Endothelial cell of umbilical vein (primary cell): ENCODE measurements around the gene CDC16. TPM values are rescaled to one million over a fixed set of nuclear protein-coding genes. Genes with fewer than 3 reads are reported as not detected.

Experiments used
- BruUV-seq: library from RNA; stranded (reverse); fragments of 400-500 nt; replicated peaks from 2 replicates; lab custom pipeline; 2021; lab: Mats Ljungman, UMichigan
- CTCF ChIA-PET: fragments of 300-600, 350-600 bp; sonication (Branson Sonifier 250); formaldehyde crosslinking; loops from one replicate; lab custom pipeline; 2021; ENCODE audit warnings: antibody characterized with exemption, inconsistent platforms; lab: Charles Lee
- POLR2A ChIA-PET: fragments of 300-600, 350-600 bp; sonication (Branson Sonifier 250); formaldehyde crosslinking; loops from one replicate; lab custom pipeline; 2021; ENCODE audit warnings: antibody characterized with exemption, inconsistent platforms; lab: Charles Lee
- DNase-seq: peaks from one replicate; pipeline ENCODE4 v3.0.0-alpha.2; 2011; ENCODE audit warnings: low read depth, low spot score
- FAIRE-seq: peaks from 2 replicates; lab custom pipeline; 2011; peaks lifted over from hg19 to GRCh38; lab: Jason Lieb, UNC
- H2AFZ ChIP-seq: 2 replicates; pipeline ENCODE4 v1.6.0; 2012; ENCODE audit warnings: low read depth, low read length, control low read depth, inconsistent platforms
- H3K27ac ChIP-seq: 2 replicates; pipeline ENCODE4 v1.5.1; 2011; ENCODE audit warnings: low read depth, mild to moderate bottlenecking, control low read depth, low read length, moderate library complexity; ENCODE audit not compliant: insufficient read depth
- H3K27me3 ChIP-seq, 2 experiments: 2 replicates each; pipeline versions ENCODE4 v1.6.0 to v1.6.1; 2011; ENCODE audit warnings: low read length in 2 of 2, mixed read lengths in 1 of 2; ENCODE audit not compliant: control insufficient read depth in 2 of 2, insufficient read depth in 2 of 2
- H3K36me3 ChIP-seq, 2 experiments: 2 replicates in 1 of 2; 3 replicates in 1 of 2; pipeline ENCODE4 v1.5.1; 2011; ENCODE audit warnings: low read length in 2 of 2, mild to moderate bottlenecking in 1 of 2, moderate library complexity in 1 of 2; ENCODE audit not compliant: control insufficient read depth in 2 of 2, insufficient read depth in 2 of 2; ENCODE audit errors: extremely low read depth in 1 of 2
- H3K4me1 ChIP-seq: 3 replicates; pipeline ENCODE4 v1.5.1; 2011; ENCODE audit warnings: mild to moderate bottlenecking, low read length; ENCODE audit not compliant: control insufficient read depth, insufficient read depth; ENCODE audit errors: extremely low read depth
- H3K4me2 ChIP-seq: 2 replicates; pipeline ENCODE4 v1.6.1; 2011; ENCODE audit warnings: low read length, control low read depth, mixed read lengths; ENCODE audit not compliant: insufficient read depth
- H3K4me3 ChIP-seq, 3 experiments: fragments of 200-600 bp in 1 of 3; sonication (generic), shearing (Covaris generic) in 1 of 3; replicated peaks in 1 of 3; 2 replicates each; pipeline ENCODE4 v1.5.1; 2011 to 2016; ENCODE audit warnings: control low read depth in 3 of 3, low read length in 3 of 3, mild to moderate bottlenecking in 2 of 3, inconsistent platforms in 1 of 3, low read depth in 1 of 3, moderate library complexity in 1 of 3; ENCODE audit not compliant: insufficient read depth in 1 of 3
- H3K79me2 ChIP-seq: 2 replicates; pipeline ENCODE4 v1.6.0; 2012; ENCODE audit warnings: low read length, inconsistent platforms; ENCODE audit not compliant: control insufficient read depth, insufficient read depth
- H3K9ac ChIP-seq: replicated peaks from 2 replicates; pipeline ENCODE3; 2011; ENCODE audit warnings: low read length, control low read depth; ENCODE audit not compliant: insufficient read depth; ENCODE audit errors: extremely low read depth
- H3K9me1 ChIP-seq: replicated peaks from 3 replicates; pipeline ENCODE4 v1.6.0; 2011; ENCODE audit warnings: mild to moderate bottlenecking, low read length; ENCODE audit not compliant: control insufficient read depth, insufficient read depth; ENCODE audit errors: extremely low read depth
- H3K9me3 ChIP-seq: replicated peaks from 2 replicates; pipeline ENCODE4 v1.5.1; 2012; ENCODE audit warnings: low read length, inconsistent platforms; ENCODE audit not compliant: control insufficient read depth, insufficient read depth
- H4K20me1 ChIP-seq: replicated peaks from 2 replicates; pipeline ENCODE3; 2011; ENCODE audit warnings: mild to moderate bottlenecking, low read length; ENCODE audit not compliant: control insufficient read depth, insufficient read depth; ENCODE audit errors: extremely low read depth
- CTCF ChIP-seq, 2 donors: IDR thresholded peaks; 1 replicate in 1 of 2; 2 replicates in 1 of 2; pipeline ENCODE4 v1.5.1; 2011; ENCODE audit warnings: low read length in 2 of 2, mild to moderate bottlenecking in 2 of 2, moderate library complexity in 2 of 2, control low read depth in 1 of 2, inconsistent platforms in 1 of 2, low read depth in 1 of 2; ENCODE audit not compliant: insufficient read depth in 1 of 2; ENCODE audit errors: extremely low read depth in 1 of 2
- EZH2 ChIP-seq: IDR thresholded peaks from 2 replicates; pipeline ENCODE4 v1.6.1; 2012; ENCODE audit warnings: borderline replicate concordance, low read depth, mild to moderate bottlenecking, moderate library complexity, low read length, inconsistent platforms; ENCODE audit not compliant: severe bottlenecking
- FOS ChIP-seq: IDR thresholded peaks from 2 replicates; pipeline ENCODE4 v1.6.1; 2011; ENCODE audit warnings: mild to moderate bottlenecking, low read length, moderate library complexity, borderline replicate concordance; ENCODE audit not compliant: insufficient read depth
- GATA2 ChIP-seq: IDR thresholded peaks from 2 replicates; pipeline ENCODE4 v1.7.0; 2011; ENCODE audit warnings: low read depth, mild to moderate bottlenecking, moderate library complexity, mixed read lengths, low read length; ENCODE audit not compliant: insufficient read length, insufficient read depth
- JUN ChIP-seq: IDR thresholded peaks from 2 replicates; pipeline ENCODE4 v1.6.1; 2011; ENCODE audit warnings: borderline replicate concordance, low read depth; ENCODE audit not compliant: insufficient read length, insufficient read depth
- MAX ChIP-seq: IDR thresholded peaks from 2 replicates; pipeline ENCODE4 v1.6.1; 2011; ENCODE audit not compliant: insufficient read depth, insufficient read length
- MYC ChIP-seq: IDR thresholded peaks from one replicate; pipeline ENCODE4 v1.6.1; 2011; ENCODE audit warnings: mild to moderate bottlenecking, low read depth, low read length
- POLR2A ChIP-seq: IDR thresholded peaks from 2 replicates; pipeline ENCODE4 v1.6.1; 2012; ENCODE audit warnings: low read depth, mild to moderate bottlenecking, control low read depth, low read length
- POLR2AphosphoS5 ChIP-seq: IDR thresholded peaks from 2 replicates; pipeline ENCODE4 v1.6.1; 2012; ENCODE audit warnings: low read depth, mild to moderate bottlenecking, control low read depth, low read length, moderate library complexity; ENCODE audit not compliant: insufficient read depth
- dilution Hi-C: fragments of 300-500 bp; cut with MboI; formaldehyde crosslinking; loops from one replicate; pipeline ENCODE4 v1.15.0; 2019; ENCODE audit warnings: low sequenced_read_pairs; ENCODE audit not compliant: extremely low pct_ligation_motif_present
- intact Hi-C: fragments of 100-400 bp; cut with micrococcal nuclease; formaldehyde crosslinking; loops from one replicate; pipeline ENCODE4 v1.10.0; 2022
- polyA plus RNA-seq, 4 experiments: library from polyadenylated mRNA; depleted of rRNA in 3 of 4; stranded (reverse) in 3 of 4; unstranded in 1 of 4; fragments of >200 nt; gene quantifications; 2 replicates each; pipeline versions ENCODE4 v1.2.1 to v1.2.3, GENCODE V29; 2011 to 2012; ENCODE audit warnings: missing spikeins in 1 of 4
- total RNA-seq: library from RNA; stranded (reverse); gene quantifications from 2 replicates; pipeline ENCODE4 v1.2.3, GENCODE V29; 2021

Gene CDC16
- total and polyA plus RNA-seq, 2 donors (not counting 3 experiments of a cell fraction or from before 2014, with no cell fraction given), result 41.6 to 83.3 TPM

DNA sequence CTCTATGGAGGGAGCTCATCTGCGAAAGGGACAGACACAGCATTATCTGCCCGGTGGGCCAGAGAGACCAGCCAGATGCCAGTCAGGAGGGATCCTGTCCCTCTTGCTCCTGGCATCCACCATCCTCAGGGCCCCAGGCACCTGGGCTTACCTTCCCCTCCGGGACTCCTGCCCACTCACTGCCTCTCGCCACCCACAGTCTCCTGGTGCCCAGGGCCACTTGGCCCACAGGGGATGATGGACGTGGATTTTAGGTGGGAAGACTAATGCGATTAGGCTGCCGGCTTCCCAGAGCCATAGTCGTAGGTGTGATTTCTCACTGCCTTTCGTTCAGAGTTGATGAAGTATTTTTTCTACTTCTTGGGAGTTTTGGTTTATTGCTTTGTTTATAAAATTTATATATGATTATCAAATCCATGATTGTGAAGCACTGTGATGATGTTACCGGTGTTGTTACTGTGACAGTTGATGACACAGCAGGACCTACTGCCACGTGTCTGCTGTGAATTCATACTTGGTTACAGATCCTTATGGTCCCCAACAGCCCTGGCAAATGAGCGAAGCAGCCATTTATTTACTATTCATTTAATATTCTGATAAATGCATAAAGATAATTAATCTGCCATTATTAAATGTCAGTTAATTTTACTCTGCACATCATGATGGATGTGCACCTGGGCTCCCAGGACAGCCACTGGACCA, 65.1 kb downstream of the CDC16 start:
- intact Hi-C loops, result no loop called here
- no TSS peak for BruUV-seq
- Histone ChIP-seq H3K27me3 (no peaks in the 10 kb centered on the region), H3K4me3 (no peak overlapping the region), H3K4me1 (no peaks in the 10 kb centered on the region), H3K27ac (no peak overlapping the region), H3K9ac (no peak overlapping the region), H3K4me2 (no peak overlapping the region), H3K36me3 (peaks cover 14 to 29% of the 10 kb centered on the region in 2 experiments), H2AFZ (no peak overlapping the region), H3K79me2 (peaks cover 1% of the 10 kb centered on the region), H4K20me1 (no peaks in the 10 kb centered on the region), H3K9me1 (no peaks in the 10 kb centered on the region), H3K9me3 (no peaks in the 10 kb centered on the region)
- ChIA-PET CTCF (no interaction called here), POLR2A (no interaction called here)
- no peak for DNase-seq
- FAIRE-seq, result no peak
- TF ChIP-seq EZH2 (no peak), FOS (no peak), CTCF (IDR thresholded peaks at IDR 0.05; ENCODE audit: extremely low read depth in 1 of 2, insufficient read depth in 1 of 2, low read depth in 1 of 2, low read length in 2 of 2) (no peak)
- dilution Hi-C loops, result no loop called here

- Histone ChIP-seq H3K27ac (no peak overlapping the region), H3K4me3 (no peak overlapping the region), H2AFZ (no peak overlapping the region), H4K20me1 (no peaks in the 10 kb centered on the region), H3K36me3 (peaks cover 11 to 21% of the 10 kb centered on the region in 2 experiments), H3K9ac (no peak overlapping the region), H3K9me1 (no peaks in the 10 kb centered on the region), H3K4me2 (no peak overlapping the region), H3K79me2 (no peaks in the 10 kb centered on the region), H3K9me3 (no peaks in the 10 kb centered on the region), H3K27me3 (no peaks in the 10 kb centered on the region), H3K4me1 (no peaks in the 10 kb centered on the region)
- dilution Hi-C loops (no loop called here), intact Hi-C loops (no loop called here)
- FAIRE-seq (no peak), DNase-seq (no peak)
- ChIA-PET CTCF (interaction anchor here (0.7 kb wide), 1 partner anchor 14 kb away, joined by 3 read pairs; no protein-coding TSS in a partner anchor), POLR2A (no interaction called here)
- no TSS peak for BruUV-seq
- no peak for TF ChIP-seq GATA2
- no peak for TF ChIP-seq MYC
- TF ChIP-seq FOS, result no peak
- no peak for TF ChIP-seq POLR2A
- no peak for TF ChIP-seq MAX
- TF ChIP-seq JUN, result no peak
- no peak for TF ChIP-seq POLR2AphosphoS5
These were observed 69.1 kb downstream of the CDC16 start for GRCh38 chr13:114303700-114304327.
